AG09319 (cell line): Measurements from ENCODE around the gene WASF3.

Source experiments
- DNase-seq: peaks from one replicate; pipeline ENCODE4 v3.0.0-alpha.2; 2010; ENCODE audit warnings: low read depth; ENCODE audit errors: extremely low read depth
- CTCF ChIP-seq: IDR thresholded peaks from 2 replicates; pipeline ENCODE4 v1.5.1; 2011; ENCODE audit warnings: low read depth, mild to moderate bottlenecking, inconsistent platforms, low read length, moderate library complexity

WASF3 gene

DNA sequence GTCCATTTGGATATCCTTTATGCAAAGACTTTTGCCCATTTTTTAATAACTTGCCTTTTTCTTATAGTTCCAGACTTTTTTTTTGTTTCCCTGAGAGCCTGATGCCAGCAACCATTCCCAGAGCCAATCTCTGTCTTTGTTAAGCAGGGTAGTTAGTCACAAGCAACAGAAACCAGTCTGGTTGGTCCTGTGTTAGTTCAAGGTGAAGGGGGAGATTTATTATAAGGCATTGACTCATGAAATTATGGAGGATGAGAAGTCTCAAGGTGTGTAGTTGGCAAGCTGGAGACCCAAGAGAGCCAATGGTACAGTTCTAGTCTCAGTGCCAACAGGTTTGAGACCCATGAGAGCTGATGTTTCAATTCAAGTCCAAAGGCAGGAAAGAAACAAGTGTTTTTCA, 170.2 kb downstream of the WASF3 start:
- no peak for TF ChIP-seq CTCF
- DNase-seq: no peak

DNA sequence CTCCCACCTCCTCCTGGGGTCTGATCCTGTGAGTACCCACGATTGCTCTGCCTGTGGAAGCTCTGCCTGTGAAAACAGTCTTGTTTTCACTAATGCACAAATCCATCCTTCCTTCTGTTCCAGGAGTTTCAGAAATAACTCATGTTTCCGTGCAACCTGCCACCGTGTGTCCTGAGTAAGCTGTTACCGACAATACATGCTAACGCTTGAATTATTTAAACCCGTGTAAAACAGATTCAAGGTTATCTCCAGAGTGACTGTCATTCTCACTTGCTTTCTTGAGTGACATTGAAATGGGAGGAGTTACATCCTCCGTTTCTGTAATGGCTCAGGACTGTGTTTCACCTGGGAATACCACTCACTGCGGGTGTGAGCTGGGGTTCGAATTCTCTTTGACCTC, 178.2 kb downstream of the WASF3 start:
- no peak for TF ChIP-seq CTCF
- no peak for DNase-seq
